Medulla oblongata (tissue), 1 donor: ENCODE data around the gene POLRMT.
"Not testable (repeated sequence)": the region's sequence is repeated elsewhere in the genome, so short reads cannot be mapped to it uniquely, and the experiment has no call there.

Experiments
- DNase-seq: peaks from one replicate; pipeline ENCODE4 v3.0.0-alpha.2; 2015; ENCODE audit errors: extremely low spot score

The POLRMT gene

GRCh38 chr19:647566-648284 is 14.4 kb upstream of the POLRMT start:
- no peak for DNase-seq

DNA sequence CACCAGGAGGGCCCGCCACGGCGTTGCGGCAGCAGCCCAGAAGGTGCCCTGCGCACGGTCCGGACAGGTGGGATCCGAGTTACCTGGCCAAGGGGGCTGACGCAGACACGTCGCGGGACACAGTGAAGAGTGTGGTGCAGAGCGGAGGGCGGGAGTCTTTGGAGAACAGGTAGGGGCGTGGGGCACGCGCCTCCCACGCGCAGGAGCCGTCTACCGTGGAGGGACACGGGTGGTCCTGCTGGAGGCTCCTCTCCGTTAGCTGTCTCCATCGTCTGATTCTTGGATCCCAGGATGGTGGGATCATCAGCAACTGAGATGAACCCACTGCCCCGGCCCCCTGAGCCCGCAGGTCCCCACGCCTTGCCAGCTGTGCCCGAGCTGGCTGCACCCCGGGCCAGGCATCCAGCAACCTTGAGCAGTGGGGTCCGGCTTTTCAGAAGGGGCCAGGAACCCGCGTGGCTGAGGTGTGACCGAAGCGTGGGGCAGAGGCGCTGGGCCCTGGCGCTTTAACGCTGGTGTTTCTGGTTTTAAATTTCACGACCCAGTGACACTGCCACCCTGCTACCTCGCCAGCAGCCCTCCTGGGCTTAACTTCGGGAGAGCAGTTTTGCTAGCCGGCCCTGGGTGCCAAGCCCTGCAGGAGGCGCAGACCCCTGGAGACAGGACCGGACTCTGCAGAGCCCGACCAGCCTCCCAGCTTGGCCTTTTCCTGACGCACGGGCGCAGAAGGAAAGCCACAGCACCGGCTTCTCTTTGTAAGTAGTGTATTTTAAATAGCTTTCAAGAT is 13.6 kb upstream of the POLRMT start:
- DNase-seq, result no peak

DNA sequence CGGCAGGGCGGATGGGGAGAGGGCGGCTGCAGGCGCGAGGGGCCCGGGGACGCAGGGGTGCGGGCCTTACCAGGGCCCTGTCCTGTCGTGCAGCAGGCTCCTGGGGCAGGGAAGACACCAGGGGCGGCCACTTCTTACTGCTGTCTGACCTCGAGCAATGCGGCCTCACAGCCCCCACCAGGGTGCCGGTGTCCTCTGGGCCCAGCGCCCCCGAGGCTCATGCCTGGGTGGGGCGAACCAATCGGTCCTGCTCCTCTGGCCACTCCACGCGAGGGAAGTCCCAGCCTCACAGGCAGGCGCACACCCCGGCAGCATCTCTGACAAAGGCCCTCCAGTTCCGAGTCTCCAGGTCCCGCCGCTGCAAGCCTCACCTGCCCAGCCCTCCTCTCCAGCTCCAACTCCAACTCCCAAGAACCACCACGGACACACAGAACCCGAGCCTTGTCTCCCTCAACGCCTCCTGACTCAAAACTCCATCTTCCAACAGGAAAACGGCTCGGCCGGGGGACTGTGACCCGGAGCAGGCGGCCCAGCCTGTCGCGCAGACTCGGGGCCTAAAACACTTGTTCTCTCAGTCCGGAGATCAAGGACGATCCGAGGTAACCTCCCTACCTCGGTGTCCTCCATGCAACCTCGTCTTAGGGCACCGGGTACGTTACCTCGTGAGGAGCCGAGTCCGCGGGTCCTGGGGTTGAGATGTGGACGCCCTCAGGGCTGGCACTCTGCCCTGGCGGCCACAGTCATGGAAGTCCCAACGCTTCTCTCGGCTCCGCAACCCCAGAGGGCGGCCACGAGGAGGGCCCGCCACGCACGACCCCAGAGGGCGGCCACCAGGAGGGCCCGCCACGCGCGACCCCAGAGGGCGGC is 12.8 kb upstream of the POLRMT start:
- no peak for DNase-seq

DNA sequence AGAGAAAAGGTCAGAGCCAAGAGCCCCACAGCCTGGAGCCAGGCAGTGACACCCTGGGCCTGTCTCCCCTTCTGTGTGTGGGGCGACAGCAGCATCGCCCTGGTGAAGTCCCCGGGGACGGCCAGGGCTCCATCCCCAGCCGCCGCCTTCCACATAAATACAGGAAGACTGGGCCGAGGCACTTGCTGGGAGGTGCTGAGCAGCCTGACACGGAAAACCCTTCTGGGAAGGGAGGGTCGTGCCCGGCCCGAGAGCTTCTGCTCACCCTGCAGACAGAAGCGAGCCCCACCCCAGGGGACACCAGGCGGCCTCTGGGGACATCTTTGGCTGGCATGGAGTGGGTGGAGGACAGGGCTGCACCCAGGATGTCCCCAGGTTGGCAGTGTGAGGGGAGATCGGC is 11.5 kb upstream of the POLRMT start:
- no peak for DNase-seq

- no peak for DNase-seq
Measured at GRCh38 chr19:644363-644762, 11.0 kb upstream of the POLRMT start.

GRCh38 chr19:643736-644135 is 10.4 kb upstream of the POLRMT start:
- DNase-seq, result no peak

DNA sequence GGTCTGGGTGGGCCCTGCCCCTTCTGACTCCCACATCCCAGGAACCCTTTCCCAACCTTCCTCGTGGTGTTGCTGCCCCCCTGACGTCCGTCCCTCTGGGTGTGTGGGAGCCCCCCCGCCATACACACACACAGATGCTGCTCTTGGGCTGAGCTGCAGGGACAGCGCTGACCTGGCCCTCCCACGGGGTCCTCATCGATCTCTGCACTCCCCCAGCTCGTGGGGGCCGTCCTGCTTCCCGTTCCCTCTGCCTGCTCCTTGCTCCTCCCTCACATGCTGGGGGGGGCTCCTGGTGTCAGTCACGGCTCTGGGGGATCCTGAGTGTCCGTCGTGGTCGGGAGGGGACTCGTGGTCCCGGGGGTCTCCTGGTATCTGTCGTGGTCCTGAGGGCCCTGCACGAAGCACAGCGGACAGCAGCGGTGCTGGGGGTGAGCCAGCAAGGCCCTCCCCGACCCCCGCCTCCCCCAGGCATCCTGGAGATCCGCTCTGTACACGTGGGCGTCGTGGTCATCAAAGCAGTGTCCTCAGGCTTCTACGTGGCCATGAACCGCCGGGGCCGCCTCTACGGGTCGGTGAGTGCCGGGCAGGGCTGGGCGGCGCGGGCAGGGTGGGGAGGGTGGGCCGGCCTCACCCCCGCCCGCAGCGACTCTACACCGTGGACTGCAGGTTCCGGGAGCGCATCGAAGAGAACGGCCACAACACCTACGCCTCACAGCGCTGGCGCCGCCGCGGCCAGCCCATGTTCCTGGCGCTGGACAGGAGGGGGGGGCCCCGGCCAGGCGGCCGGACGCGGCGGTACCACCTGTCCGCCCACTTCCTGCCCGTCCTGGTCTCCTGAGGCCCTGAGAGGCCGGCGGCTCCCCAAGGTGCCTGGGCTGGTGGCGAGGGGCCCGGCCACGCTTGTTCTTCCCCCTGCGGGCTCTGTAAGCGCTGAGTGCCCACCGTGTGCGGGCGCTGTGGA is 9.7 kb upstream of the POLRMT start:
- no peak for DNase-seq

DNA sequence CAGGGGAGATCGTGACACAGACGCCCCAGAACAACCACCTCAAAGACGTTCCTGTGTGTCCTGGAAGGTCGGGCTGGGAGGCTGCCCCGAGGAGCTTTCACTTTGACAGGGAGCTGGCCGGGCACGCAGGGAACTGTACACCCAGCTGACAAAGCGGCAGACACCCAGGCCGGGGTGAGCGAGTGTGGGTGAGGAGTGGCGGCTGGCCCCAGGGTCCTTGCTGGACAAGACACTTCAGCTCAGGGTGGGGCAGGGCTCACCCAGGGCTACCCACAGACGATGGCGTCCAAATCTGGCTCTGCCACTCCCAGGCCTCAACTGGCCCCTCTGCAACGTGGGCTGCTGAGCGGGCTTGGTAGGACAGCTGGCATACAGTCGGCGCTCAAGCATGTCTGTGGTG is 8.4 kb upstream of the POLRMT start:
- no peak for DNase-seq

GRCh38 chr19:640606-641189 is 7.4 kb upstream of the POLRMT start:
- no peak for DNase-seq

DNA sequence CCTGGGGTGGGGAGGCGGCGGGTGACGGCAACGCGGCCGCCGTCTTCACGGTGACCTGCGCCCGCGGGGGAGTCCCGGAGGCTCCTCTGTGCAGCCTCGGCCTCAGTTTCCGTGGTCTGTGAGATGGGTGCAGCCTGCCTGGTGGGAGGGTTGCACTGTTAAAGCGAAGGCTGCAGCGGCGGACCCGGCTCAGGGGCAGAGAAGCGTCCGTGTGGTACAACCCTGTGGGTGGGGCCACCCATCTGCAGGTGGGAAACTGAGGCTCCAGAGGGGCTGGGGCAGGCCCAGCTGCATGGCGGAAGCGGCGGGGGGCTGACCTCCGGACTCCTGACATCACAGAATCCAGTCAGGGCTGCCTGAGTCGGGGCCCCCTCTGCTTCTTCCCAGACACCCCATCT is 6.8 kb upstream of the POLRMT start:
- DNase-seq, result no peak

- DNase-seq, result peak; percentile 89
Measured at GRCh38 chr19:639253-640160, 6.2 kb upstream of the POLRMT start, which contains the start of gene FGF22. TSS of gene FGF22 (plus strand) at chr19:639879. CDS start at chr19:639926, 47 bp downstream.

DNA sequence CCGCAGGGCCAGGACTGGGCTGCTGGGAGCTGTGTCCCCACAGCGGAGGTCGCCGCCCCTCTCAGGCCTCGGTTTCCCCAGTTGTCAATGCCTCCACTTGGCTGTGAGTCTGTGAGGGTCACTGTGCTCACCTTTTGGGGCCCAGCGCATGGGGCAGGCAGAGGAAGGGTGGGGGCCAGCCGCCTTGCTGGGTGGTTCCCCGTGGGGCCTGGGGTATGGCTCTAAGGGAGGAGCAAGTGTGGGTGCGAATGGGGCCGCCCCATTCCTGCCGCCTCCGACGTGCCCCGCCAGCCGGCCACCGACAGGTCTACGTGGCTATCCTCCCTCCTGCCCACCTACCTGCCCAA is 5.5 kb upstream of the POLRMT start:
- DNase-seq, result no peak

GRCh38 chr19:634975-635652 is 1.8 kb upstream of the POLRMT start:
- no peak for DNase-seq

DNA sequence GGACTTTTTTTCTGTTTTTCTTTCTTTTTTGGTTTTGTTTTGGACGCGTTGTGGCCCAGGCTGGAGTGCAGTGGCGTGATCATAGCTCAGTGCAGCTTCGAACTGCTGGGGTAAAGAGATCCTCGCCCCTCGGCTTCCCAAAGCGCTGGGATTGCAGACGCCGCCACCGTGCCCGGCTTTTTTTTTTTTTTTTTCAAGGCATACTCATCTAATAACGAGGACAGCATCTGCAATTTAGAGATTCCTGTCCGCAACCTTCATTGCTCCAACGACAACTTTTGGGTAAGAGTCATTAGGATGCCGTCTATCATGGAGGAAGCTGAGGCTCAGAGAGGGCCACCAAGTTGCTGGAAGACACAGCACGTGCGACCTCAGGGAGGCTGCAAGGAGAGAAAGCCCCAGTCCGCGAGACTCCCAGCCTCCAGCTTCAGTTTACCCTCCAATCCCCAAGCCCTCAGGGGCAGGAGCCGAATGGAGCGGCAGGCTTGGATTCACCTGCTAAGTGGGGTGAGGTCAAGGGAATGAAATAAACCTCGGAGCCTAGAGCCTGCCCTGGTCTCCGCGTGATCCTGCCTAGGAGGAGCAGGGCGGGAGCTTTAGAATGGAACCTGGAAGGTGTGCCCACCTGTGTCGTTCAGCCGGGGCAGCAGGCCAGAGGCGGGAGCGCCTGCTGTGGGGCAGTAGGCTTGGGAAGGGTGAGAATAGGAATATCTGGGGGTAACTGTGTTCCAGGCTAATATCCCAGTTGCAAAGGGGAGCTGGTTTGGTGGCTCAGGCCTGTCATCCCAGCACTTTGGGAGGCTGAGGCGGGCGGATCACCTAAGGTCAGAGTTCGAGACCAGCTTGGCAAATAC is 676 bp upstream of the POLRMT start:
- no peak for DNase-seq

DNA sequence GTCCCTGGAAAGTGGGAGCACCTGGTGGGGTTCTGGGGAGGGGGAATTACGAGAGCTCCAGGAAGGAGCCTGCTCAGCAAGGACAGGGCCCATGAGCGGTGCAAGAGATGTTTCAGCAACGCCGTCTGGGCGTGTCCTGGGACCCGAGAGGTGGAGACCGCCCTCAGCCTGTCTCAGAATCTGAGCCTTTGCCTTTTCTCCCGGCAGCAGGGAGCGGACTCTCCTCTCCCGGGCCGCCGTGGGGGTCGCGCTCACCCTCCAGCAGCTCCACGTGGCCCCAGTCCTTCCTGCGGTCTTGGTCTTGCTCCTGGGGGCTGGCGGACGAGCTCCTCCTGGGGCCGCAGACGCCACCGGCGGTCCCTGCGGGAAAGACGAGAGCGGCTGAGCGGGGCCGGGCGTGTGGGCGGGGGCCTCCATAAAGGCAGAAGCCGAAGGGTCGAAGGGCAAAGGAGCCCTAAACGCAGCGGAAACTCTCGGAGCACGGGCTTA is 714 bp downstream of the POLRMT start:
- no peak for DNase-seq

- DNase-seq, result no peak
Measured at GRCh38 chr19:629961-630714, 3.2 kb downstream of the POLRMT start.

GRCh38 chr19:629515-629914 is 3.8 kb downstream of the POLRMT start:
- DNase-seq, result not testable (repeated sequence)
